HEK293 (cell line): ENCODE data around the gene WNT2.

Source experiments
- KLF1 ChIP-seq: fragments of 450-650 bp; formaldehyde crosslinking; IDR thresholded peaks from 2 replicates; pipeline ENCODE4 v1.5.1; 2016; ENCODE audit warnings: missing biosample characterization, missing genetic modification characterization
- SALL2 ChIP-seq: fragments of 450-650 bp; formaldehyde crosslinking; IDR thresholded peaks from 2 replicates; pipeline ENCODE4 v1.5.0; 2017; ENCODE audit warnings: missing biosample characterization, mild to moderate bottlenecking, missing genetic modification characterization, borderline replicate concordance
- ZNF292 ChIP-seq: fragments of 450-650 bp; formaldehyde crosslinking; IDR thresholded peaks from 2 replicates; pipeline ENCODE4 v1.5.1; 2016; ENCODE audit warnings: low read depth, missing biosample characterization, missing genetic modification characterization, borderline replicate concordance
- ZNF416 ChIP-seq: fragments of 450-650 bp; formaldehyde crosslinking; IDR thresholded peaks from 2 replicates; pipeline ENCODE4 v1.5.1; 2016; ENCODE audit warnings: missing biosample characterization, missing genetic modification characterization
- ZNF785 ChIP-seq: fragments of 450-650 bp; formaldehyde crosslinking; IDR thresholded peaks from 2 replicates; pipeline ENCODE4 v1.5.1; 2016; ENCODE audit warnings: missing biosample characterization, missing genetic modification characterization
- TF ChIP-seq, protein P1 (sequence below): fragments of 450-650 bp; formaldehyde crosslinking; IDR thresholded peaks from 2 replicates; pipeline ENCODE4 v1.5.1; 2016; ENCODE audit warnings: missing biosample characterization, missing genetic modification characterization
- TF ChIP-seq, protein P2 (sequence below): fragments of 450-650 bp; formaldehyde crosslinking; IDR thresholded peaks from 2 replicates; pipeline ENCODE4 v1.5.1; 2016; ENCODE audit warnings: missing biosample characterization, missing genetic modification characterization
- TF ChIP-seq, protein P3 (sequence below): fragments of 450-650 bp; formaldehyde crosslinking; IDR thresholded peaks from 2 replicates; pipeline ENCODE4 v1.5.1; 2016; ENCODE audit warnings: missing biosample characterization, missing genetic modification characterization

DNA sequence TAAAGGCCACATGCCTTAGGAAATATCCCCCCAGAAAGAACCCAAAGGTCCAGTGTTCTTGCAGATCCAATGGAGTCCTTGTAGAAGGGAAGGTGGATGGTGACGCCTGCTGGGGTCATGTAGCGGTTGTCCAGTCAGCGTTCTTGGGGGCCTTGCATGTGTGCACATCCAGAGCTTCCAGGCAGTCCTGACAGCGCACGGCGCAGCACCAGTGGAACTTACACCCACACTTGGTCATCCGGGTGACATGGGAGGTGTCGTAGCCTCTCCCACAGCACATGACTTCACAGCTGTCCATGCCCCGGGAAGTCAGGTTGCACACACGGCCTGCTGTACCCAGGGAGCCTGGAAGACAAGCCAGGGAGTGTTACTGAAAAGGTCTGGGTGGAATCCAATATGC, 44.8 kb downstream of the WNT2 start:
- TF ChIP-seq, protein P1, sequence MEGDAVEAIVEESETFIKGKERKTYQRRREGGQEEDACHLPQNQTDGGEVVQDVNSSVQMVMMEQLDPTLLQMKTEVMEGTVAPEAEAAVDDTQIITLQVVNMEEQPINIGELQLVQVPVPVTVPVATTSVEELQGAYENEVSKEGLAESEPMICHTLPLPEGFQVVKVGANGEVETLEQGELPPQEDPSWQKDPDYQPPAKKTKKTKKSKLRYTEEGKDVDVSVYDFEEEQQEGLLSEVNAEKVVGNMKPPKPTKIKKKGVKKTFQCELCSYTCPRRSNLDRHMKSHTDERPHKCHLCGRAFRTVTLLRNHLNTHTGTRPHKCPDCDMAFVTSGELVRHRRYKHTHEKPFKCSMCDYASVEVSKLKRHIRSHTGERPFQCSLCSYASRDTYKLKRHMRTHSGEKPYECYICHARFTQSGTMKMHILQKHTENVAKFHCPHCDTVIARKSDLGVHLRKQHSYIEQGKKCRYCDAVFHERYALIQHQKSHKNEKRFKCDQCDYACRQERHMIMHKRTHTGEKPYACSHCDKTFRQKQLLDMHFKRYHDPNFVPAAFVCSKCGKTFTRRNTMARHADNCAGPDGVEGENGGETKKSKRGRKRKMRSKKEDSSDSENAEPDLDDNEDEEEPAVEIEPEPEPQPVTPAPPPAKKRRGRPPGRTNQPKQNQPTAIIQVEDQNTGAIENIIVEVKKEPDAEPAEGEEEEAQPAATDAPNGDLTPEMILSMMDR (tag by site-specific recombination) = no peak
- TF ChIP-seq, protein P2, sequence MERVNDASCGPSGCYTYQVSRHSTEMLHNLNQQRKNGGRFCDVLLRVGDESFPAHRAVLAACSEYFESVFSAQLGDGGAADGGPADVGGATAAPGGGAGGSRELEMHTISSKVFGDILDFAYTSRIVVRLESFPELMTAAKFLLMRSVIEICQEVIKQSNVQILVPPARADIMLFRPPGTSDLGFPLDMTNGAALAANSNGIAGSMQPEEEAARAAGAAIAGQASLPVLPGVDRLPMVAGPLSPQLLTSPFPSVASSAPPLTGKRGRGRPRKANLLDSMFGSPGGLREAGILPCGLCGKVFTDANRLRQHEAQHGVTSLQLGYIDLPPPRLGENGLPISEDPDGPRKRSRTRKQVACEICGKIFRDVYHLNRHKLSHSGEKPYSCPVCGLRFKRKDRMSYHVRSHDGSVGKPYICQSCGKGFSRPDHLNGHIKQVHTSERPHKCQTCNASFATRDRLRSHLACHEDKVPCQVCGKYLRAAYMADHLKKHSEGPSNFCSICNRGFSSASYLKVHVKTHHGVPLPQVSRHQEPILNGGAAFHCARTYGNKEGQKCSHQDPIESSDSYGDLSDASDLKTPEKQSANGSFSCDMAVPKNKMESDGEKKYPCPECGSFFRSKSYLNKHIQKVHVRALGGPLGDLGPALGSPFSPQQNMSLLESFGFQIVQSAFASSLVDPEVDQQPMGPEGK (tag by site-specific recombination) = no peak
- no peak for TF ChIP-seq ZNF292
- no peak for TF ChIP-seq ZNF416 (tag by site-specific recombination)
- TF ChIP-seq ZNF785 (tag by site-specific recombination) = no peak
- TF ChIP-seq KLF1 = no peak
- TF ChIP-seq SALL2 (tag by site-specific recombination) = no peak
- TF ChIP-seq, protein P3, sequence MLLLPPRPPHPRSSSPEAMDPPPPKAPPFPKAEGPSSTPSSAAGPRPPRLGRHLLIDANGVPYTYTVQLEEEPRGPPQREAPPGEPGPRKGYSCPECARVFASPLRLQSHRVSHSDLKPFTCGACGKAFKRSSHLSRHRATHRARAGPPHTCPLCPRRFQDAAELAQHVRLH (tag by site-specific recombination) = no peak
